Common myeloid progenitor, CD34-positive (primary cell): Measurements from ENCODE around the gene ARX. TPM values are rescaled to one million over a fixed set of nuclear protein-coding genes. Genes with fewer than 3 reads are reported as not detected.
A peak's percentile ranks its signal among the peaks of the same experiment; 100 is the strongest.

Experiments
- CTCF ChIA-PET: fragments of 350-600 bp; sonication (Branson Sonifier 250); formaldehyde crosslinking; loops from one replicate; lab custom pipeline; 2021; ENCODE audit warnings: antibody characterized with exemption; lab: Charles Lee
- POLR2A ChIA-PET: fragments of 350-600 bp; sonication (Branson Sonifier 250); formaldehyde crosslinking; loops from one replicate; lab custom pipeline; 2021; ENCODE audit warnings: antibody characterized with exemption; lab: Charles Lee
- DNase-seq, 3 donors: peaks; one replicate each; pipeline versions ENCODE4 v3.0.0 to v3.0.0-alpha.2; 2013
- H3K27ac ChIP-seq, 2 experiments: 1 replicate in 1 of 2; 2 replicates in 1 of 2; pipeline ENCODE4 v1.7.0; 2013; ENCODE audit warnings: inconsistent platforms in 2 of 2, low read length in 2 of 2, mild to moderate bottlenecking in 2 of 2, low read depth in 1 of 2, moderate library complexity in 1 of 2; ENCODE audit not compliant: severe bottlenecking in 2 of 2, insufficient read depth in 1 of 2, poor library complexity in 1 of 2
- H3K27me3 ChIP-seq, 5 experiments: replicated peaks in 2 of 5; 1 replicate in 3 of 5; 2 replicates in 2 of 5; pipeline versions ENCODE4 v1.6.1 to v1.7.0; 2013; ENCODE audit warnings: low read length in 4 of 5, mild to moderate bottlenecking in 2 of 5, moderate library complexity in 2 of 5, inconsistent platforms in 1 of 5; ENCODE audit not compliant: insufficient read depth in 5 of 5, control insufficient read depth in 4 of 5
- H3K36me3 ChIP-seq, 4 experiments: 1 replicate in 2 of 4; 2 replicates in 2 of 4; pipeline versions ENCODE4 v1.6.1 to v1.7.0; 2013; ENCODE audit warnings: low read length in 3 of 4, control low read depth in 1 of 4, mild to moderate bottlenecking in 1 of 4; ENCODE audit not compliant: control insufficient read depth in 4 of 4, insufficient read depth in 4 of 4
- H3K4me1 ChIP-seq, 4 experiments: 1 replicate in 3 of 4; 2 replicates in 1 of 4; pipeline versions ENCODE4 v1.6.1 to v1.7.1; 2013; ENCODE audit warnings: low read length in 3 of 4, mild to moderate bottlenecking in 3 of 4, control low read depth in 1 of 4, inconsistent platforms in 1 of 4, moderate library complexity in 1 of 4; ENCODE audit not compliant: control insufficient read depth in 4 of 4, insufficient read depth in 4 of 4; ENCODE audit errors: control extremely low read depth in 1 of 4
- H3K4me3 ChIP-seq, 7 experiments: 1 replicate in 4 of 7; 2 replicates in 3 of 7; pipeline versions ENCODE4 v1.5.1 to v1.7.0; 2013; ENCODE audit warnings: mild to moderate bottlenecking in 7 of 7, low read length in 6 of 7, moderate library complexity in 6 of 7, inconsistent platforms in 2 of 7, low read depth in 2 of 7, control low read depth in 1 of 7; ENCODE audit not compliant: insufficient read depth in 4 of 7, control insufficient read depth in 1 of 7; ENCODE audit errors: extremely low read depth in 1 of 7
- H3K9me3 ChIP-seq, 5 experiments: 1 replicate in 4 of 5; 2 replicates in 1 of 5; pipeline versions ENCODE4 v1.6.1 to v1.7.1; 2013; ENCODE audit warnings: low read length in 4 of 5, mild to moderate bottlenecking in 2 of 5, inconsistent platforms in 1 of 5, low read depth in 1 of 5, moderate library complexity in 1 of 5; ENCODE audit not compliant: control insufficient read depth in 4 of 5, insufficient read depth in 2 of 5; ENCODE audit errors: control extremely low read depth in 1 of 5
- WGBS: methylation state at CpG from one replicate; pipeline ENCODE4 v1.1.5; 2013; ENCODE audit not compliant: insufficient coverage; 5-methylcytosine and 5-hydroxymethylcytosine counted together
- polyA plus RNA-seq: library from polyadenylated mRNA; unstranded; fragments of 120-200 nt; gene quantifications from one replicate; pipeline ENCODE4 v1.2.1, GENCODE V29; 2013

The ARX gene
- polyA plus RNA-seq: not detected

GRCh38 chrX:25015486-25016360, at the start of gene ARX:
TSS of gene ARX (minus strand) at chrX:25015965. CDS start at chrX:25015737, 228 bp downstream.
- 31% methylated on average over 51 of the region's 58 CpGs for WGBS
- peak; percentile 65 to 82 (median 78) for DNase-seq
- ChIA-PET CTCF (no interaction called here), POLR2A (no interaction called here)
- peaks cover 0 to 31% (median 0%) of the 10 kb centered on the region in 5 experiments for H3K9me3 ChIP-seq
- H3K27ac ChIP-seq: no peak within 1 kb of the TSS
- H3K27me3 ChIP-seq: peaks cover 9 to 96% (median 63%) of the 10 kb centered on the region in 5 experiments
- no peak within 1 kb of the TSS for H3K4me3 ChIP-seq
- H3K36me3 ChIP-seq: no peaks in the 10 kb centered on the region
- peaks cover 0 to 26% (median 11%) of the 10 kb centered on the region in 4 experiments for H3K4me1 ChIP-seq

GRCh38 chrX:25059273-25059672, 43.5 kb upstream of the ARX start:
- no peaks in the 10 kb centered on the region for H3K4me1 ChIP-seq
- no peak overlapping the region for H3K27ac ChIP-seq
- no peak overlapping the region for H3K4me3 ChIP-seq
- WGBS: 78% methylated on average over 5 of the region's 5 CpGs
- no peaks in the 10 kb centered on the region for H3K36me3 ChIP-seq
- ChIA-PET POLR2A (no interaction called here), CTCF (no interaction called here)
- no peak for DNase-seq
- H3K27me3 ChIP-seq: no peaks in the 10 kb centered on the region
- peaks cover 0 to 1% (median 0%) of the 10 kb centered on the region in 5 experiments for H3K9me3 ChIP-seq

GRCh38 chrX:25052798-25053534, 37.2 kb upstream of the ARX start:
- ChIA-PET CTCF (no interaction called here), POLR2A (no interaction called here)

GRCh38 chrX:25049971-25050370, 34.2 kb upstream of the ARX start:
- no CpG with 5 or more reads among the region's 1 CpG for WGBS
- POLR2A ChIA-PET: no interaction called here
- CTCF ChIA-PET: interaction anchor here (1.1 kb wide), 1 partner anchor 94 kb away, joined by 3 read pairs; no protein-coding TSS in a partner anchor

More at GRCh38 chrX:25052798-25053534, 37.2 kb upstream of the ARX start:
- 93% methylated on average over 2 of the region's 4 CpGs for WGBS
- no peaks in the 10 kb centered on the region for H3K36me3 ChIP-seq
- no peak overlapping the region for H3K4me3 ChIP-seq
- H3K27me3 ChIP-seq: no peaks in the 10 kb centered on the region
- no peak overlapping the region for H3K27ac ChIP-seq
- H3K4me1 ChIP-seq: peaks cover 0 to 18% (median 7%) of the 10 kb centered on the region in 4 experiments
- DNase-seq: no peak
- H3K9me3 ChIP-seq: peaks cover 0 to 1% (median 0%) of the 10 kb centered on the region in 5 experiments

GRCh38 chrX:25049357-25049756, 33.6 kb upstream of the ARX start:
- no peak overlapping the region for H3K27ac ChIP-seq
- no peaks in the 10 kb centered on the region for H3K36me3 ChIP-seq
- peaks cover 0 to 18% (median 8%) of the 10 kb centered on the region in 4 experiments for H3K4me1 ChIP-seq
- no peaks in the 10 kb centered on the region for H3K27me3 ChIP-seq
- peak; percentile 10 to 48 (median 45) for DNase-seq
- H3K4me3 ChIP-seq: peak overlapping the region in 1 of 7 experiments; percentile 33
- CTCF ChIA-PET: interaction anchor here (1.1 kb wide), 1 partner anchor 95 kb away, joined by 3 read pairs; no protein-coding TSS in a partner anchor
- 14% methylated on average over 1 of the region's 5 CpGs for WGBS
- no peaks in the 10 kb centered on the region for H3K9me3 ChIP-seq
- POLR2A ChIA-PET: no interaction called here

More at GRCh38 chrX:25049971-25050370, 34.2 kb upstream of the ARX start:
- no peaks in the 10 kb centered on the region for H3K27me3 ChIP-seq
- H3K36me3 ChIP-seq: no peaks in the 10 kb centered on the region
- H3K9me3 ChIP-seq: peaks cover 0 to 1% (median 0%) of the 10 kb centered on the region in 5 experiments
- peaks cover 0 to 18% (median 8%) of the 10 kb centered on the region in 4 experiments for H3K4me1 ChIP-seq
- DNase-seq: no peak
- no peak overlapping the region for H3K4me3 ChIP-seq
- H3K27ac ChIP-seq: no peak overlapping the region

GRCh38 chrX:25048178-25048577, 32.4 kb upstream of the ARX start:
- DNase-seq: no peak
- peaks cover 0 to 18% (median 8%) of the 10 kb centered on the region in 4 experiments for H3K4me1 ChIP-seq
- ChIA-PET CTCF (interaction anchor here (1.1 to 1.5 kb wide), 2 partner anchors 9 to 30 kb away, joined by 3 to 4 read pairs; no protein-coding TSS in a partner anchor), POLR2A (no interaction called here)
- no peak overlapping the region for H3K27ac ChIP-seq
- no peak overlapping the region for H3K4me3 ChIP-seq
- WGBS: 90% methylated on average over 6 of the region's 7 CpGs
- no peaks in the 10 kb centered on the region for H3K9me3 ChIP-seq
- no peaks in the 10 kb centered on the region for H3K36me3 ChIP-seq
- no peaks in the 10 kb centered on the region for H3K27me3 ChIP-seq
